A549 (cell line): ENCODE measurements around the gene PLXND1. TPM values are rescaled to one million over a fixed set of nuclear protein-coding genes. Genes with fewer than 3 reads are reported as not detected.
"Not testable (repeated sequence)": the region's sequence is repeated elsewhere in the genome, so short reads cannot be mapped to it uniquely, and the experiment has no call there.

Experiments used
- ATAC-seq, 2 experiments: fragments of 200-7000 bp in 1 of 2; fragments of >200 bp in 1 of 2; cut with Nextera tagmentation in 1 of 2; cut with Tn5 transposase in 1 of 2; 3 replicates each; pipeline versions ENCODE4 v1.8.0 to v1.9.1; 2018 to 2020; ENCODE audit warnings: mild to moderate bottlenecking in 1 of 2, moderate library complexity in 1 of 2
- CTCF ChIA-PET: fragments of 300-600 bp; sonication (Branson Sonifier 250); formaldehyde crosslinking; extraction: SDS; loops from one replicate; lab custom pipeline; 2021; ENCODE audit warnings: antibody characterized with exemption, inconsistent platforms; lab: Yijun Ruan, JAX
- POLR2A ChIA-PET: fragments of 350-600 bp; formaldehyde crosslinking; extraction: SDS; loops from one replicate; lab custom pipeline; 2021; ENCODE audit warnings: antibody characterized with exemption, inconsistent platforms; lab: Yijun Ruan, JAX
- DNase-seq, 2 experiments: peaks; one replicate each; pipeline versions ENCODE4 v3.0.0 to v3.0.0-alpha.2; 2011 to 2016; ENCODE audit warnings: low read depth in 1 of 2, low spot score in 1 of 2
- FAIRE-seq: peaks from 2 replicates; lab custom pipeline; 2011; peaks lifted over from hg19 to GRCh38; lab: Jason Lieb, UNC
- H3K27ac ChIP-seq, 2 experiments: fragments of >200 bp; sonication (Bioruptor Twin); formaldehyde crosslinking; 3 replicates each; pipeline ENCODE4 v1.5.1; 2016 to 2017
- H3K4me1 ChIP-seq: fragments of >200 bp; sonication (Bioruptor Twin); formaldehyde crosslinking; 3 replicates; pipeline ENCODE4 v1.6.1; 2016
- H3K4me2 ChIP-seq: fragments of >200 bp; sonication (Bioruptor Twin); formaldehyde crosslinking; 3 replicates; pipeline ENCODE4 v1.6.1; 2016
- H3K4me3 ChIP-seq: fragments of >200 bp; sonication (Bioruptor Twin); formaldehyde crosslinking; 3 replicates; pipeline ENCODE4 v1.5.1; 2016
- H3K9me3 ChIP-seq: fragments of >200 bp; sonication (Bioruptor Twin); formaldehyde crosslinking; 3 replicates; pipeline ENCODE4 v1.6.1; 2016
- ATOH8 ChIP-seq: fragments of 250-450 bp; sonication (Bioruptor Pico); IDR thresholded peaks from 2 replicates; pipeline ENCODE4 v1.5.0; 2020; ENCODE audit warnings: low read depth, mild to moderate bottlenecking, moderate library complexity
- CBX2 ChIP-seq: fragments of 200-600 bp; sonication (generic); IDR thresholded peaks from 2 replicates; pipeline ENCODE4 v1.6.1; 2016; ENCODE audit warnings: low read depth, mild to moderate bottlenecking, borderline replicate concordance
- EHF ChIP-seq: fragments of 250-450 bp; sonication (Bioruptor Pico); IDR thresholded peaks from 2 replicates; pipeline ENCODE4 v1.5.0; 2020; ENCODE audit warnings: mild to moderate bottlenecking
- EHMT2 ChIP-seq: fragments of 200-600 bp; sonication (generic); IDR thresholded peaks from 2 replicates; pipeline ENCODE4 v1.6.1; 2016; ENCODE audit warnings: antibody characterized with exemption, low read depth, mild to moderate bottlenecking, moderate library complexity
- EP300 ChIP-seq, 2 experiments: fragments of >200 bp; sonication (Bioruptor Twin); formaldehyde crosslinking; IDR thresholded peaks; 2 replicates in 1 of 2; 3 replicates in 1 of 2; pipeline ENCODE4 v1.6.1; 2016 to 2017
- FOXS1 ChIP-seq: fragments of 250-450 bp; sonication (Bioruptor Pico); IDR thresholded peaks from 2 replicates; pipeline ENCODE4 v1.5.0; 2020; ENCODE audit warnings: mild to moderate bottlenecking, moderate library complexity
- HES2 ChIP-seq: fragments of >200 bp; sonication (Bioruptor Twin); formaldehyde crosslinking; IDR thresholded peaks from 2 replicates; pipeline ENCODE4 v1.6.1; 2016
- HEYL ChIP-seq: fragments of 250-450 bp; sonication (Bioruptor Pico); IDR thresholded peaks from 2 replicates; pipeline ENCODE4 v1.8.0; 2021; ENCODE audit warnings: mild to moderate bottlenecking, moderate library complexity
- HMGXB4 ChIP-seq: fragments of 250-450 bp; sonication (Bioruptor Pico); IDR thresholded peaks from 2 replicates; pipeline ENCODE4 v1.5.0; 2021; ENCODE audit warnings: mild to moderate bottlenecking, moderate library complexity, borderline replicate concordance
- HOXB5 ChIP-seq: fragments of 250-450 bp; sonication (Bioruptor Pico); IDR thresholded peaks from 2 replicates; pipeline ENCODE4 v1.5.0; 2020; ENCODE audit warnings: mild to moderate bottlenecking, moderate library complexity
- KDM1A ChIP-seq: fragments of 200-600 bp; sonication (generic); IDR thresholded peaks from 2 replicates; pipeline ENCODE4 v1.6.1; 2016; ENCODE audit warnings: low read depth, mild to moderate bottlenecking
- KDM5A ChIP-seq: fragments of 200-600 bp; sonication (generic); IDR thresholded peaks from 2 replicates; pipeline ENCODE4 v1.6.1; 2016; ENCODE audit warnings: antibody characterized with exemption, mild to moderate bottlenecking
- MAFK ChIP-seq: fragments of 450-650 bp; IDR thresholded peaks from 2 replicates; pipeline ENCODE4 v1.6.1; 2014; ENCODE audit not compliant: partially characterized antibody
- MAZ ChIP-seq: fragments of 150-350 bp; IDR thresholded peaks from 2 replicates; pipeline ENCODE4 v1.6.1; 2014; ENCODE audit warnings: antibody characterized with exemption, low read depth, low read length, borderline replicate concordance
- MYC ChIP-seq: IDR thresholded peaks from 2 replicates; pipeline ENCODE4 v1.6.1; 2012; ENCODE audit warnings: mild to moderate bottlenecking, inconsistent platforms, low read length, improper control_type of control experiment, borderline replicate concordance
- NPAS2 ChIP-seq: fragments of 250-450 bp; sonication (Bioruptor Pico); IDR thresholded peaks from 2 replicates; pipeline ENCODE4 v1.8.0; 2022; ENCODE audit warnings: mild to moderate bottlenecking, moderate library complexity, borderline replicate concordance
- PBX3 ChIP-seq: IDR thresholded peaks from 2 replicates; pipeline ENCODE4 v1.6.1; 2012
- PHF8 ChIP-seq: fragments of 200-600 bp; sonication (generic); IDR thresholded peaks from 2 replicates; pipeline ENCODE4 v1.6.1; 2016; ENCODE audit warnings: low read depth, mild to moderate bottlenecking, antibody characterized with exemption, moderate library complexity, borderline replicate concordance
- SREBF2 ChIP-seq: fragments of 450-650 bp; IDR thresholded peaks from 2 replicates; pipeline ENCODE4 v1.6.1; 2014; ENCODE audit warnings: mild to moderate bottlenecking, moderate library complexity
- WGBS: methylation state at CpG from one replicate; pipeline ENCODE4 v1.1.6; 2017; ENCODE audit errors: missing lambda C conversion rate; 5-methylcytosine and 5-hydroxymethylcytosine counted together
- polyA plus RNA-seq, 4 experiments: library from polyadenylated mRNA; depleted of rRNA in 3 of 4; stranded (reverse); fragments of >200 nt; fragmentation: RNase III in 1 of 4; extraction: RNeasy Plus Mini Kit Qiagen cat#74134 plus additional on column Dnase treatment in 1 of 4; gene quantifications; 2 replicates in 3 of 4; 3 replicates in 1 of 4; pipeline ENCODE4 v1.2.3, GENCODE V29; 2011 to 2017

The PLXND1 gene
- polyA plus RNA-seq, 2 of the 4 experiments (the other 2 are of a cell fraction) = 26.8 to 72.6 TPM

- TF ChIP-seq MAZ (no peak), EHF (CRISPR knock-in tag) (no peak), MYC (no peak), FOXS1 (CRISPR knock-in tag) (no peak)
Observed at GRCh38 chr3:129547241-129547640, 59.2 kb downstream of the PLXND1 start (continued).

GRCh38 chr3:129545951-129546350, 60.5 kb downstream of the PLXND1 start:
- H3K9me3 ChIP-seq, ATAC-seq, CTCF ChIA-PET, DNase-seq, H3K4me2 ChIP-seq, H3K27ac ChIP-seq, FAIRE-seq, H3K4me3 ChIP-seq, POLR2A ChIA-PET: not testable (repeated sequence)
- peaks cover 12% of the 10 kb centered on the region for H3K4me1 ChIP-seq
- WGBS = 75% methylated on average over 3 of the region's 3 CpGs

GRCh38 chr3:129543999-129544398, 62.5 kb downstream of the PLXND1 start:
- H3K4me3 ChIP-seq = no peak overlapping the region
- CTCF ChIA-PET = no interaction called here
- no peak for TF ChIP-seq PHF8
- no peak for TF ChIP-seq EHMT2
- no peak for TF ChIP-seq MAFK
- TF ChIP-seq EP300 (IDR thresholded peaks at IDR 0.05) = no peak
- TF ChIP-seq HOXB5 (CRISPR knock-in tag) = no peak
- TF ChIP-seq PBX3 = no peak
- TF ChIP-seq SREBF2 = no peak
- TF ChIP-seq KDM1A = no peak
- no peak for TF ChIP-seq HMGXB4 (CRISPR knock-in tag)
- TF ChIP-seq HEYL (CRISPR knock-in tag) = no peak
- TF ChIP-seq FOXS1 (CRISPR knock-in tag) = no peak
- TF ChIP-seq ATOH8 = no peak
- no peak for TF ChIP-seq NPAS2 (CRISPR knock-in tag)
- no peak for TF ChIP-seq HES2
- TF ChIP-seq MYC = no peak
- TF ChIP-seq CBX2 = no peak
- no peak for TF ChIP-seq KDM5A
- TF ChIP-seq, all 56 proteins: peak for 0
- WGBS = 89% methylated on average over 9 of the region's 9 CpGs
- ATAC-seq = peak in 1 of 2 experiments; percentile 12; a peak in 1 of 6 replicates
- H3K4me2 ChIP-seq = no peak overlapping the region
- no peak for DNase-seq
- H3K27ac ChIP-seq = peak overlapping the region in 1 of 2 experiments; percentile 13; a peak in 1 of 6 replicates
- H3K9me3 ChIP-seq = no peaks in the 10 kb centered on the region
- peaks cover under 1% of the 10 kb centered on the region; the same call in 2 of the 3 replicates for H3K4me1 ChIP-seq
- POLR2A ChIA-PET = no interaction called here
- FAIRE-seq = no peak
